WERI-Rb-1 (cell line): Measurements from ENCODE around the gene PITPNC1.

Experiments used
- DNase-seq: peaks from one replicate; pipeline ENCODE4 v3.0.0-alpha.2; 2020
- H3K27ac ChIP-seq: fragments of 250-450 bp; sonication (Bioruptor Pico); 2 replicates; pipeline ENCODE4 v1.5.1; 2020; ENCODE audit warnings: mild to moderate bottlenecking, moderate library complexity
- H3K27me3 ChIP-seq: fragments of 250-450 bp; sonication (Bioruptor Pico); 2 replicates; pipeline ENCODE4 v1.5.1; 2021; ENCODE audit warnings: mild to moderate bottlenecking, low read depth, moderate library complexity; ENCODE audit not compliant: insufficient read depth, severe bottlenecking
- H3K36me3 ChIP-seq: fragments of 250-450 bp; sonication (Bioruptor Pico); 2 replicates; pipeline ENCODE4 v1.5.1; 2020; ENCODE audit warnings: mild to moderate bottlenecking, moderate library complexity
- H3K4me3 ChIP-seq: 2 replicates; pipeline ENCODE4 v1.5.1; 2011; ENCODE audit warnings: low read depth, mild to moderate bottlenecking, control low read depth, low read length
- H3K9me3 ChIP-seq: fragments of 250-450 bp; sonication (Bioruptor Pico); 2 replicates; pipeline ENCODE4 v1.5.1; 2021; ENCODE audit warnings: mild to moderate bottlenecking, moderate library complexity; ENCODE audit not compliant: severe bottlenecking
- TF ChIP-seq, protein P1 (sequence below): IDR thresholded peaks from 2 replicates; pipeline ENCODE4 v1.5.1; 2011; ENCODE audit warnings: low read depth, mild to moderate bottlenecking, control low read depth, inconsistent platforms, low read length

PITPNC1 gene

DNA sequence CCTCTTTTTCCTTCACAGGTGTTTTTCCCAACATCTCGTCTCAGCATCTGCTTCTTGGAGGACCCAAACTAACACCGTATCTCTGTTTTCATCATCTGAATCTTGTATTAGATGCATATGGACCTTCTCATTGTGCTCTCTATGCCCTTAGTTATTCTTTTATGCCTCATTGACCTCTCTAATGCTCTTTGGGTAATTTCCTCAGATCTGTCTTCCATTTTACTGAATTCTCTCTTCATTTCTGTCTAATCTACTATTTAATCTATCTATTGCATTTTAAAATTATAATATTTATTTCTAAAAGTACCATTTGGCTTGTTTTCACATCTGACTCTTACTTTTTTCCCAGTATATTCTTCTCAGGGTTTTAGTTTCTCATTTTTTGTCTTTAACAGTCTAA, 81.1 kb downstream of the PITPNC1 start:
- DNase-seq = no peak
- Histone ChIP-seq H3K4me3 (no peak overlapping the region), H3K36me3 (no peaks in the 10 kb centered on the region), H3K27ac (no peak overlapping the region), H3K9me3 (peaks cover 4% of the 10 kb centered on the region), H3K27me3 (no peaks in the 10 kb centered on the region)
- TF ChIP-seq, protein P1, sequence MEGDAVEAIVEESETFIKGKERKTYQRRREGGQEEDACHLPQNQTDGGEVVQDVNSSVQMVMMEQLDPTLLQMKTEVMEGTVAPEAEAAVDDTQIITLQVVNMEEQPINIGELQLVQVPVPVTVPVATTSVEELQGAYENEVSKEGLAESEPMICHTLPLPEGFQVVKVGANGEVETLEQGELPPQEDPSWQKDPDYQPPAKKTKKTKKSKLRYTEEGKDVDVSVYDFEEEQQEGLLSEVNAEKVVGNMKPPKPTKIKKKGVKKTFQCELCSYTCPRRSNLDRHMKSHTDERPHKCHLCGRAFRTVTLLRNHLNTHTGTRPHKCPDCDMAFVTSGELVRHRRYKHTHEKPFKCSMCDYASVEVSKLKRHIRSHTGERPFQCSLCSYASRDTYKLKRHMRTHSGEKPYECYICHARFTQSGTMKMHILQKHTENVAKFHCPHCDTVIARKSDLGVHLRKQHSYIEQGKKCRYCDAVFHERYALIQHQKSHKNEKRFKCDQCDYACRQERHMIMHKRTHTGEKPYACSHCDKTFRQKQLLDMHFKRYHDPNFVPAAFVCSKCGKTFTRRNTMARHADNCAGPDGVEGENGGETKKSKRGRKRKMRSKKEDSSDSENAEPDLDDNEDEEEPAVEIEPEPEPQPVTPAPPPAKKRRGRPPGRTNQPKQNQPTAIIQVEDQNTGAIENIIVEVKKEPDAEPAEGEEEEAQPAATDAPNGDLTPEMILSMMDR = no peak

DNA sequence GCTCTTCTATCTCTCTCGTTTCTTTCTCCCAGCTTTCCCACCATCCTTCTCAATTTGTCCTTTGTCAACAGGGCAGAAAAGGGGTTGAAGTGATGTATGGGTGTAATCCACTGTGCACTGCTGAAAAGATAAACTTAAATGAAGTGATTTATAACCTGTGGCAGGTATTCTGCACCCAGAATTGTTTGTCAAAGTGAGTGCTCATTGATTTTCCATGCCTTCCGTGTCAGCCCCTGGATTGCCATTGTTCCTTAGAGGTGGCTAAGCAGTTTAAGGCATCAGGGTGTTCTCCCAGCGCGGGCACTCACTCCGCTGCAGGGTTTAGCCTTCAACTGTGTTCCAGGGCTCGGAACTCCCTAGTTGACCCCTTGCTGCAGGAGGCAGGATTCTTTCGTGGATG, 82.9 kb downstream of the PITPNC1 start:
- Histone ChIP-seq H3K27ac (no peak overlapping the region), H3K9me3 (peaks cover 4% of the 10 kb centered on the region), H3K27me3 (no peaks in the 10 kb centered on the region), H3K36me3 (no peaks in the 10 kb centered on the region), H3K4me3 (no peak overlapping the region)
- no peak for DNase-seq
- TF ChIP-seq, protein P1 = no peak

DNA sequence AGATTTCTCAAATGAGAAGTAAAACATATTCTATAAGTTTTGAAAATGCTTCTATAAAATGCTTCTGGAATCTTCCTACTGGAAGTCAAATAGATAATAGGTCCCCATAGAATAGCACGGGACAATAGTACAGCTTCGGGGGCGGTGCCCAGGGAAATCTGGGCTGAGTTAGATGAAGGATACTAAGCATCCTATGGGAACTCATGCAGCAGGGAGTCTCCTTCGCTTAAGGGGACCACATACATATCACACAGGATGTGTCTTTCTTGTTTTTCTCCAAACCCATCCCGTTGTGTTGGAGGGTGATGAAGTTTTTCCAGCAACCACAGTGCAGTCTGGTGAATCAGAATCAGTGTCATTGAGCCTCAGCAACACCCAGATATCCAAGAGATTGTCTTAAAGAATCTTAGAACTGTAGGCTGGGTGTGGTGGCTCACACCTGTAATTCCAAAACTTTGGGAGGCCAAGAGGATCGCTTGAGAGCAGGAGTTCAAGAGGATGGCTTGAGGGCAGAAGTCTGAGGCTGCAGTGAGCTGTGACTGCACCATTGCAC, 84.2 kb downstream of the PITPNC1 start:
- Histone ChIP-seq H3K27me3 (no peaks in the 10 kb centered on the region), H3K4me3 (no peak overlapping the region), H3K9me3 (peaks cover 4% of the 10 kb centered on the region), H3K27ac (no peak overlapping the region), H3K36me3 (no peaks in the 10 kb centered on the region)
- TF ChIP-seq, protein P1 = no peak
- no peak for DNase-seq

DNA sequence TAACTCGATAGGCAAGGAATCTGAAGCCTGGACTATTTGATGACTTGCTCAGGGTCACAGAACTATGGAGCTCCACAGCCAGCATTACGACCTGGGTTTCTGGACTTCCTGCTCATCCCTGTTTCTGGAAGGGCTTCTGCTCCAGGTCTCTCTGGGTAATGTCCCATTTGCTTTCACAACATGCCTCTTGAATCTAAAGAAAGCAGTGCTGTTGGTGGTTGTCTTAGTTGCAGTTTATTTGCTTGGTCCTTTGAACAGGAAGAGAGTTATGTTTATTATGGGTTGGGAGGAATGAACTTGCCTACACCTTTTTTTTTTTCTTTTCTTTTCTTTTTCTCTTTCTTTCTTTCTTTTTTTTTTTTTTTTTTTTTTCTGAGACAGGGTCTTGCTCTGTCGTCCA, 84.8 kb downstream of the PITPNC1 start:
- Histone ChIP-seq H3K27me3 (no peaks in the 10 kb centered on the region), H3K9me3 (peaks cover 4% of the 10 kb centered on the region), H3K27ac (no peak overlapping the region), H3K4me3 (no peak overlapping the region), H3K36me3 (no peaks in the 10 kb centered on the region)
- TF ChIP-seq, protein P1 = no peak
- DNase-seq = no peak

DNA sequence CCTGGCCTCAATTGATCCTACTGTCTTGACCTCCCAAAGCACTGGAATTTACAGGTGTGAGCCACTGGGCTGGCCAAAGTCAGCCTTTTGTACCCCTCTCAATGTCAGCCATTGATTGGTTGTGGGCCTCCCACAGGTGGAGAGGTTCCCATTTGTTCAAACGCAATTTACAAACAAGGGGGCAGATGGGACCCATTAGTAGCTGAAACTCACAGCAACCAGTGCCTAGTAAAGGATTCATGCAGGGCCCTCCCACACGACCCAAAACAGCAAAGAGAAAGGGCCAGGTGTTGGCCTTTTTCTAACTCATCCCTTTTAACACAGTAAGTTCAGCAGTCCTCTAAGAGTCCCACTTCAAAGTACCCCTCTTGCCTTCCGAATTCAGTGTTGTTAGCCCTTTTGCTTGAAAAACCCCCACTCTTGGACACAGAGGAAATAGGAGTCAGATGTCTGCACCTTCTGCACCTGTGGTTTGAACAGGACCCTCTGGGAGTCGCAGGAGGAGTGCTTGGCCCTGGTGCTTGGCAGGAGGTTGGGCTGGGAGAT, 89.2 kb downstream of the PITPNC1 start:
- no peaks in the 10 kb centered on the region for H3K36me3 ChIP-seq
- TF ChIP-seq, protein P1 = no peak
- DNase-seq = no peak
- no peaks in the 10 kb centered on the region for H3K27me3 ChIP-seq
- no peak overlapping the region for H3K4me3 ChIP-seq
- no peaks in the 10 kb centered on the region for H3K9me3 ChIP-seq
- H3K27ac ChIP-seq = no peak overlapping the region
